Inflammatory macrophage treated with lipopolysaccharide for 1 hour (primary cell): ENCODE measurements around the gene INO80D.
"Not testable (repeated sequence)": the region's sequence is repeated elsewhere in the genome, so short reads cannot be mapped to it uniquely, and the experiment has no call there.

ENCODE experiments used
- DNase-seq, 2 donors: peaks; one replicate each; pipeline ENCODE4 v3.0.0-alpha.2; 2020 to 2022

Gene INO80D

GRCh38 chr2:206085742-206086445 lies at the start of gene INO80D:
Gene INO80D (minus strand): TSS chr2:206086174. CDS start chr2:206063016, 23,158 bp downstream.
- peak; percentile 80 to 83 for DNase-seq

- DNase-seq: no peak
Observed at GRCh38 chr2:206127656-206128055, 41.7 kb upstream of the INO80D start.

DNA sequence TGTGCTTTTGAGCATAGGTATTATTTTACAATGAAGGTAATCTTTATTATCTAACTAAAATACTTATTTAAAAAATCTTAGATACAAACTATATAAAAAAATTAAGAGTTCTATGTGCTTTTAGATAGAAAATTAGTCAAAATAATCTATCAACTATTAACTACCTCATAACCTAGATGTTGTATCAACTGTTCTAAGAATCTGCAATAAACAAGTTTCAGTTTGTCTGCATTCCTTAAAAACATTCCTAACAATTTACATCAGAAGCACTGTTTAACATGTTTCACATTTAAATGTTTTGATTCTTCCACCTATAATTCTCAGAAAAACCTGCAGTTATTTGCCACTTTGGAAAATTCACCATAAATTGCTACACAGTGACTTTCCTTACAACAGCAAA lies 39.9 kb upstream of the INO80D start:
- DNase-seq: no peak

- not testable (repeated sequence) for DNase-seq
Observed at GRCh38 chr2:206122569-206122968, 36.6 kb upstream of the INO80D start.

- no peak for DNase-seq
Observed at GRCh38 chr2:206116278-206116677, 30.3 kb upstream of the INO80D start.

DNA sequence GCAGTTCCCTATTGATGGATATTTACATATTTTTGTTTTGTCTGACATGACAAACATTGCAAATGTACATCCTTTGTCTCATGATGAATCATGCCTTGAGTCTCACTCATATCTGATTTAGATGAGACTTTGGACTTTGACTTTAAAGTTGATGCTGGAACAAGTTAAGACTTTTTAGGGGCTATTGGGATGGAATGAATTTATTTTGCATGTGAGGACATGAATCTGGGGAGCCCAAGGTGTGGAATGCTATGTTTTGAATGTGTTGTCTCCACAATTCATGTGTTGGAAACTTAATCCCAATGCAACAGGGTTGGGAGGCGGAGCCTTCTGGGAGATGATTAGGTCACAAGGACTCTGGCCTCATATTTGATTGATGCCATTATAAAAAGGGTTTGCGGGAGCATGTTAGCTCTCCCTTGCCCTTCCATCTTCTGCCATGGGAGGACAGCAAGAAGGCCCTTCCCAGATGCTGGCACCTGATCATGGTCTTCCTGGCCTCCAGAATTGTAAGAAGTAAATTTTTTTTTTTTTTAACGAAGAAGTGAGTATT lies 29.1 kb upstream of the INO80D start:
- no peak for DNase-seq

- DNase-seq: no peak
Observed at GRCh38 chr2:206112846-206113547, 27.0 kb upstream of the INO80D start.

GRCh38 chr2:206112108-206112507 lies 26.1 kb upstream of the INO80D start:
- no peak for DNase-seq

DNA sequence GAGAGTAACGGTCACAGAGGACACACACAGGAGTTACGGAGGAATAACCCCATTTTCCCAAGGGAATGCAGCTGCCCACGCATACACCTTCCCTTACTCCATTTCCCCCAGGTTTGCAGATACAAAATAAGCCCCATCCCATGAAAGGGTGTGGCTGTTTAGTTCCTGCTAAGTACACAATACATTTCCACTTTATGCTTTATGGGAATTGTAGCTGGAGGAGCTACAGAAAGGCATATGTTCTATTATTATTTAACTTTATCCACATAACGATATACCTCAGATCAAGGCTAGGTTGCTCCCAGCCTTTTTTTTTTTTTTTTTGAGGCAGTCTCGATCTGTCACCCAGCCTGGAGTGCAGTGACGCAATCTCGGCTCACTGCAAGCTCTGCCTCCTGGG lies 22.7 kb upstream of the INO80D start:
- DNase-seq: no peak

DNA sequence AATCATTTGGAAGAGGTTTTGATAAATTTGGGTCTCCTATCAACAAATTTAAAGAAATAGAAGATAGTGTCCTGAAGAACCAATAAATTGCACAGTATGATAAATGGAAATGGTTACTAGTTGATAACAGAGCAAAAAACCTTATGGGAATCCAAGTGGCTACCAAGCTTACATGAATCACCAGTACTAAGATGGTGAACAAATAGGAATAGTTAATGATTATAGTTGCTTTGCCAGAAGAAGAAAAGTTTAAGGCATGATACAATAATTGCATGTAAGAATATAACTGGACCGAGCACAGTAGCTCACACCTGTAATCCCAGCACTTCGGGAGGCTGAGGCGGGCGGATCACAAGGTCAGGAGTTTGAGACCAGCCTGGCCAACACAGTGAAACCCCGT lies 19.6 kb upstream of the INO80D start:
- no peak for DNase-seq

DNA sequence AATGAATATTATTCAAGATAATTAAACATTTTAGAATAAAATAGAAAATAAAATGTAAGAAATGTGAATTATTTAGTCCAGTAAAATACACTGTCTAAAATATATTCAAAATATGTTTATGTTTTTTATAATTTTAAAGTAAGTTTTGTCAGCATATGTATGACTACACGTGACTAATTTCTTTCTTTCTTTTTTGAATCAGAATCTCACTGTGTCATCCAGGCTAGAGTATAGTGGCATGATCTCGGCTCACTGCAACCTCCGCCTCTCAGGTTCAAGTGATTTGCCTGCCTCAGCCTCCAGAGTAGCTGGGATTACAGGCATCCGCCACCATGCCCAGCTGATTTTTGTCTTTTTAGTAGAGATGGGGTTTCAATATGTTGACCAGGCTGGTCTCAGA lies 19.1 kb upstream of the INO80D start:
- no peak for DNase-seq

DNA sequence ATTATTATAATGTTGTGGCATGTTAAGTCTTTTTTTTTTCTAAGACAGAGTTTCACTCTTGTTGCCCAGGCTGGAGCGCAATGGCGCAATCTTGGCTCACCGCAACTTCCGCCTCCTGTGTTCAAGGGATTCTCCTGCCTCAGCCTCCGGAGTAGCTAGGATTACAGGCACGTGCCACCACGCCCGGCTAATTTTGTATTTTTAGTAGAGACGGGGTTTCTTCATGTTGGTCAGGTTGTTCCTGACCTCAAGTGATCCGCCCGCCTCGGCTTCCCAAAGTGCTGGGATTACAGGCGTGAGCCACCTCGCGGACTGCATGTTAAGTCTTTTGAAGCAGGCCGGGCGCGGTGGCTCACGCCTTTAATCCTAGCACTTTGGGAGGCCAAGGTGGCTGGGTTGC lies 12.9 kb upstream of the INO80D start:
- peak; percentile 61 to 62 for DNase-seq

GRCh38 chr2:206098471-206098870 lies 12.5 kb upstream of the INO80D start:
- no peak for DNase-seq

GRCh38 chr2:206096876-206097275 lies 10.9 kb upstream of the INO80D start:
- DNase-seq: no peak

DNA sequence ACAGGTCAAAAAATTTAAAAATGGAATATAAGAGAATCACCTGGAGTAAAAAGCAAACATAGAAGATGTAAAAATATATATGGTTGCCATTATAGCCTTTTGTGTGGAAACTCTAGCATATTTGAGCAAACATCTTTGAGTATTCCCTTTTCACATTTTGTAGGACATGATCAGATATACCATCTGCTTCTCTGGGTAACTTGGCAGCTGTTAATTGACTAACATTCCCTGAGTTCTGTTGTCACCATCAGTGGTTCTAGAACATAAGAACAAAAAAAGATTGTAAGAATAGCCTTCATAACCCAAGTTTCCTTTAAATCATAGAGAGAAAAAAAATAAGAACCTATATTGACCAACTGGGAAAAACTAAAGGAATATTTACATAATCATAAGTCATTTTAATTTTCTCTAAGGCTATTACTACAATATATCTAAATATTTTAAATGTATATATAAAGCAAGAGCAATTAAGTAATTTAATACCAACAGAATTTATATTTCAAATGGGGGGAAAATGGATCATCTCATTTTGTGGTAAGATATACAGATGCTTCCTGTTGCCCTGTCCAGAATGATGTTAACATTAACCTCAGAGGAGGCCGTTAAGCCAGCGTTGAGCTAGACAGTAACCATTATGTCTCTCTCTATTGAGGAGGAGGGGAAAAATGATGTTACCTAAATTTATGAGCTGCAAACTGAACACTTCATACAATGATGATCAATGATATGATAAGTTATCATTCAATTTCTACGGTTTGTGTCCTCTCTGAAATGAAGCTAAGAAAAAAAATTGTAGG lies 9.8 kb upstream of the INO80D start:
- DNase-seq: no peak

DNA sequence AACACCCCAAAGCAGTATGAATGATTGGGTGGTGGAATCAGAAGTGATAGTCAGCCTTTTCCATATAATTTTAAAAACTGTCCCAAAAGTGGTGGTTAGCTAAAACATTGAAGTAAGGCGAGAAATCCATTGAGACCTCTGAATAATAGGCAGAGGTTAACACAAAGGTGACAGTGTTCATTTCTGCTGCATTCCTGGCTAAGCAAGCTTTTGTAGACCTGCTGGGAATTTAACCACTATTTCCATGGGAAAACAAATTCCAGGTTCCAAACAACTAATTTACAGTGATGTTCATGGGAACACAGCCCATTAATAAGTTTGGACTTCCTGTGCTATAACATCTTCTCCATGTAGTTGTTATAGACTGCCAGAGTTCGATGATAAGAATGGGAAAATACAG lies 6.3 kb upstream of the INO80D start:
- DNase-seq: no peak

GRCh38 chr2:206088248-206088647 lies 2.3 kb upstream of the INO80D start:
- no peak for DNase-seq

DNA sequence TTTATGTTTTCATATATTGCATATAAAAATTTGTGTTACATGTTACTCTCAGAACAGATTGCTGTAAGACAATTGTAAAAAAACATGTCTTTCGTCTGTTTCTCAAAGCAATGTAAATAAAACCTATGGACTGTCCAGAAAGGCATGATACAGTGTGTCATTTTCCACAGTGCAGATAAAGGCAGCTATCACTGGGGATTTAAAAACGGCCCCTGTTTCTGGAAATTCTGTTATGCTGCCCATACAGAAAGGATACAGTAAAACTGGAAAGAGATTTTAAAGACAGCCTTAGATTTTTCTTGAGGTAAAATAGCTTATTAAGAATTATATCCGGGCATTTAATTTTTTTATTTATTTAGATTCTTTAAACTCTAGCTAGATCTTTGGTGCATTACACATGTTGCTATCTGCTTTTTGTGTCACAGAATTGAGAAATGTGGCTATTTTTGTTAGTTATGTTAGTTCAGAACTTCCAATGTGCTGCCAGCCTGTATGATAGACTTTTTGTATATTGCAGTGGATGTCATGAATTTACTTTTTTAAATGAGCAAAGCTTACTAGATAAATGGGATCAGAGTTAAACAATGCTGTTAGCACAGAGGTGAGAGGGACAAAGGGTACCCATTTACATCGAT lies 859 bp upstream of the INO80D start:
- DNase-seq: peak; percentile 32 to 34

GRCh38 chr2:206084870-206085741 lies 868 bp downstream of the INO80D start:
- DNase-seq: peak; percentile 23 to 32

GRCh38 chr2:206084439-206084869 lies 1.5 kb downstream of the INO80D start:
- DNase-seq: peak; percentile 43 to 65

DNA sequence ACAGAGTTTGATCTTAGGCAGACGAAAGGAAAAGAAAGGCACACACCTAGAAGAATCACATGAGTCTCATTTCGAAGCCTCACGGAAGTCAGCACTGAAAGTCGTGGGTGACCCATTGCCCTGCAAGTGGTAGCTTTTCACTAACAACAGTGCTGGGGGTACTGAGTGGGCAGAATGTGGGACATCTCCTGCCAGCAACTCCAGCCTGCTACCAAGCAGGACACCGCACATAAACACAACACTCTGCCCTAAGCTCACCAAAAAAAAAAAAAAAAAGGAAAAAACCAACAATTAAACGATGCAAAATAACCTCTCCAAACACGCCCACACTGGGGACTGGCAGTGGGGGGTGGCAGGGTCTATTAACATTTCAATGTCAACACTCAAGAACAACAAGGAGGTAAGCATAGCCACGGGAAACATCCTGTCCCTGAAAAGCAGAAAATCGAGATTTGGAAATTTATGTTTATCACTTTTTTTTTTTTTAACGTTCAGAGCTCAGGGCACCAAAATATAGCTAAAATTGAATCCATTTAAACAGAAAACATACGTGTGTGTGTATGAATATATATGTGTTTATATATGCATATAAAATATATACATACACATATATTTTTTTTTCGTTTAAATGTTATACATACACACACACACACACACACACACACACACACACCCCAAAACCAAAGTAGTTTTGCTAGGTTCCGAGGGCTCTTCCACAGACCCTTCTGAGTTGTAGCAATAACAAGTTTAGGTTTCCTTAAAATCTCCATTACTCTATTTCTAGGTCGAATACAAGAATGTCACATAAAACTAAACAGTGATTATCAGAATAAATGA lies 2.2 kb downstream of the INO80D start:
- DNase-seq: peak in 1 of 2 donors; percentile 21
